ENCODE data around the gene HSPH1.

The HSPH1 gene

DNA sequence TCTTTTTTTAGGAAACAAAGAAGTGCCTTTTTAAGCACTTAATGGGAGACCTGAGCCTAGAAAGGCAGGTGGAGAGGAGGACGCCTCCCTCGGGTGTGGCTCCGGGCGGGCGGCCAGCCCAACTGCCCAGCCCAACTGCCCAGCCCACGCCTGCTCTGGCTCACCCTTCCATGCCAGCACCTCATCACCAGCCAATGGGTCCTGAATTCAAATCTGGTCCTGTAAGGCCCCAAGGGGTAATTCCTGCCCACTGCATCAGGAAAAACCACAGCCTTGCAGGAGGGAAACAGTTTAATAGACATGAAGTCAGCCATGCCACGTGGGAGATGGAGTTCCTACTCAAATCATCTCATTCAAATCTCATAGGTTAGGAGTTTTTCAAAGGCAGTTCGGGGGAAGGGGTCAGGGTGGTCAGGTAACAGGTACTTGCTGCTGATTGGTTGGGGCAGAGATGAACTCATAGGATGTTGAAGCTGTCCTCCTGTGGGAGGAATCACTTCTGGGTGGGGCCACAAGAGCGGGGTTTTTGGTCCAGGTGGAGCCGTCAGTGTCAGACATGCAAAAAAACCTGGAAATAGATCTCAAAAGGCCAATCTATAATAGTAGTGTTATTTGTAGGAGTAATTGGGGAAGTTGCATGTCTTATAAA lies 64.9 kb downstream of the HSPH1 start:
- DNase-seq (ENCODE audit: low spot score): no peak

DNA sequence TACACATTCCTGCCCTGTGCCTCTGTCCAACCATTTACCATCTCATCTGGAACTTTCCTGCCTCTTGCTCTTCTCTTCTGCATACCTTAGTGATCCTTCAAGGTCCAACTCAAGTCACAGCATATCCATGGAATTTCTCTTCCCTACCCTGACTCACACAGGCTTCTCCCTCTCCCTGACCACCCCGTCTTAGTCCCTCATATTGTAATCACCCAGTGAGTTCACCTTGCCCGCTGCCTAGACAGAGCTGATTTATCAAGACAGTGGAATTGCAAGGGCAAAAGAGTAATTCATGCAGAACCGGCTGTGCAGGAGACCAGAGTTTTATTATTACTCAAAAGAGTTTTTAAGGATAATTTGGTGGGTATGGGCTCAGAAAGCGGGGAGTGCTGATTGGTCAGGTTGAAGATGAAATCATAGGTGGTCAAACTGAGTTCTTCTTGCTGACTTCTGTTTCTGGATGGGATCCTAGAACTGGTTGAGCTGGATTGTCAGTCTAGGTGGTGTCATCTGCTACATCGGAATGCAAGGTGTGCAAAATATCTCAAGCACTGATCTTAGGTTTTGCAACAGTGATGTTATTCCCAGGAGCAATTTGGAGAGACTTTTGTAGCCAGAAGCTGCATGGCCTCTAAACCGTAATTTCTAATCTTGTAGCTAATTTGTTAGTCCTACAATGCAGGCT lies 67.2 kb downstream of the HSPH1 start:
- DNase-seq (ENCODE audit: low spot score): no peak

DNA sequence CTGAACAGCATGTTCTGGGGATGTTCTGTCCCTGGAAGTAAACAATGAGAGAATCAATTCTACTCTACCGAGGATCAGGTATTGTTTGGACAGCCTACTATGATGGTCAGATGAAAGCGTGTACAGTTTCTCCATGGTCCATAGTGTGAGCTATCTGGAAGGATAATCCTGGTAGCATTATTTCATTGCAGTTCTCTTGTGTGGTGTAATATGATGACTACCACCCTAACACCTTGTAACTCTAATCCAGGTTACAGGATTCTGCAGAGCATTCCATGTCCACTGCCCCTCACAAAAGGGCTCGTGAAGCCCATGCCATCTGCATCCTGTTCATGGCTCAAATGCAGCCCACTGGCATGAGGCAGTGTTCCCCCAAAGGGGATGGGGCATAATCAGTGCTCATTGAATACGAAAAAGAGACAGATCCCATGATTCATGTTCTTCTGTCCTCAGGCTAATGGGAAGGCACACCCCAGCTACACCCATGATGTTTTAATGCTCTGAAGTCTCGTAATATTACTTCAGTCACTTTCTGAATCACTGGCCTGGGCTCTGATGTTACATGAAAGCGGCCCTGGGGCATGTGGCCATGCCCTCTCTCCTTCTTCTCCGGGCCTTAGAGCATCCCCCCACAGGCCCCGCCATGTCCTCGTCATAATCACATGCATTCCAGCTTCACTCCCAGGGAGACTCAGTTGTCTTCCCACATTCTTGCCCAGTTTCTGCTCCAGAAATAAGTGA lies 68.4 kb downstream of the HSPH1 start:
- DNase-seq (ENCODE audit: low spot score): no peak

DNA sequence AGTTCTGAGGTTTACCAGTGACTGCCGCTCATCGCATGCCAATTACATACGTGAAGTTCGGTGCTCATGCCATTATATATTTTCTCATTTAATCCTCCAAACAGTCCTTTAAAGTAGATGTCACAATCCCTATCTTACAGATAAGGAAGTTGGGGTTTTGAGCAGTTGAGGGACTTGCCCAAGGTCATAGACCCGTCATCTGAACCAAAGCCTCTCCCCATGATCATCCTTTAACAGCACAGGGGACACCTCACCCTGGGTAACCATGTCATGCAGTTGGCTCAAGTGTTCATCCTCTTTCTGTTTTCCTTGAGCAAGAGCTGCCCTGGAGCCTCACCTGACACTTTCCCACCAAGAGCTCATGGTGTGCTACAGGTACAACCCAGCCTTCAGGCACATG lies 69.1 kb downstream of the HSPH1 start:
- DNase-seq (ENCODE audit: low spot score): no peak

DNA sequence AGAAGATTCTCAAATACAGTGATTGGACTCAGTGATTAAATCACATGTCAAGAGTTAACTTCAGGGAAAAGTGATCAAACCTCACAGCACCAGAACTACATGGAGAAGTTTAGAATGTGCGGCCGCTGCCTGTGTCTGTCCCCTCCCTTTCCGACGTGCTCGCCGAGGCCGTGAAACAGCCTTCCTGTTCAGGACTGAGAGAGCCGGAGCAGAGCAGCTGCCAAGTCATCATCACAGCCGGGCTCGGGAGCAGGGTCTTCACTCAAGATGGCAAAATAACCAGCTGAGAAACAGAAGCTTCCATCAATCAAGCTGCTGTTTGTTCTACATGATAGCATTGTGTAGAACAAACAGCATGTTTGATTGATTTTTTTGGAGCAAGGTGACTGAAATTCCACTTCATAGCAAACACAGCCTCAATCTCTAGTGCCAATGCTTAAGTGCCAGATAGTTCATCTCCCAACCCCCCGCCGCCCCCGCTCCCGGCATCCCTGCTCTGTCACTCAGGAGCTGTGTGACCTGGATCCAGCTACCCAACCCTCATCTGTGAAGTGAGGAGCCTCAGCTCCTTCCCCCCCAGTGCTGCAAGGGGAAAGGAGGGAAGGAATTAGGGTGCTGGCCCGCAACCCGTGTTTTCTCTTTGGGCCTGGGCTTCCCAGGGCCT lies 70.6 kb downstream of the HSPH1 start:
- DNase-seq (ENCODE audit: low spot score): no peak

DNA sequence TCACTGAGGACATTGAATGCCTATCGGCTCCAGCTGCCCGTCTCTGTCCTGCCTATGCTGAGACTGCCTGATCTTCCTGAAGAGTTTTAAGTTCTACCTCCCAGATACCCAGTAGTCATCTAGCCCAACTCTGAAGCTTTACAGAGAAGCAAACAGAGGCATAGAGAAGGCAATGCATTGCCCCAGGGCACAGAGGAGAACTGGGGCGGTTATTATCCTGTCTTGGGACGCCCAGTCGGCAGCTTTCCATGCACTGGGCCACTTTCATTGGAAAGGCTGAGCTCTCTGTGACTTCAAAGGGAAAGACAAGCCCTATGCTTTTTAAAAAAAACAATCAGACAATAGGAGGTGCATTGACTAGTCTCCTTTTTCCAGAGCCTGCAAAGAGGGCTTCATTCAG lies 71.6 kb downstream of the HSPH1 start:
- DNase-seq (ENCODE audit: low spot score): no peak

DNA sequence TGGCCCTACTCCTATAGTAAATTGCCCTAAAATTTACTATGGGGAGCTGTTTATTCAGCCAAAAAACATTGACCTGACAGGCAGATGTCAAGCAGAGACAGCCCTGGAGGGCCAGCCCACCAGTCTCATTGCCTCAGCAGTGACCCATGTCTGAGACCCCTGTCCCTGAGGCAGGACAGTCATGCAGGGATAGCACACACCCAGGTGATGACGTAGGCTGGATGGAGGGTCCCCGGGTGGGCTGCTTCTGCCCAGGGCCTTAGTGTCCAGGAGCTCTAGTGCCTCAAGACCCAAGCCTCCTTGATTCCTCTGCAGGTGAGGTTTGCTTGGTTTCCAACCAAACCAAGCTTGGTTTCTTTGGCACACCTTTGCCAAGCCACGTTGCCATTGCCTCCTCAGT lies 72.1 kb downstream of the HSPH1 start:
- DNase-seq (ENCODE audit: low spot score): no peak

DNA sequence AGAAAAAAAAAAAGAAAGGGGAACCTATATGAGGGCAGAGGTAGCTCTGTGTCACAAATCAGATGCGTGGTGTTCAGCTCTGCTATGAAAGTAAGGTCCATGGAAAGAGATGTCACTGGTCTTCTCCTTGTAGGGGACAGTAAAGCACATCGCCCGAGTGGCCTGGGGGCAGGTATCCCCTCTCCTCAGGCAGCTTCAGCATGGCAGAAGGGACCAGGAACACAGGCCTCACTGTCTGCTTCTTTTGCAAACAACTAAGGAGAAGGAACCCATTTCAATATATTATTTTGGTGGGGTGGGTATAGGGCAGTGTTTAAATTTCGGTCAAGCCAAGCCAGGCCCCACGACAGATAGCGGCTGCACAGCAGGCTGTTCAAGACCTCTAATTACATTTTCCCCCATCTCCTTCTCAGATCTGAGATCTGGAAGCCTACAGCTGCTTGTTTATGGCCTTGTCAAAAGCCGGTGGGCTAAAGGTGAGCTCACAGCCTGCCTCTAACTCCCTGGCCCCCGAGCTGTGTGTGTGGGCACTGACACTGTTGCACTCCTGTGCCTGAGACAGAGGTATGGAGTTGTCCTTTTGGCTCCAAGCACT lies 72.8 kb downstream of the HSPH1 start:
- DNase-seq (ENCODE audit: low spot score): no peak
